Spleen (tissue), 7 donors: ENCODE data around the gene KRTAP5-7.

ENCODE experiments used
- CTCF ChIP-seq, 11 experiments: fragments of 200-600 bp in 7 of 11; fragments of 450-650 bp in 4 of 11; sonication (generic) in 4 of 11; IDR thresholded peaks in 8 of 11; conservative IDR thresholded peaks in 3 of 11; 1 replicate in 7 of 11; 2 replicates in 4 of 11; pipeline versions ENCODE4 v1.4.0 to v1.8.0; 2016 to 2021; ENCODE audit warnings: antibody characterized with exemption in 11 of 11, inconsistent platforms in 4 of 11, mild to moderate bottlenecking in 1 of 11
- POLR2A ChIP-seq, 3 donors: fragments of 450-650 bp; IDR thresholded peaks; one replicate each; pipeline ENCODE4 v1.5.1; 2017; ENCODE audit warnings: antibody characterized with exemption in 3 of 3, mild to moderate bottlenecking in 1 of 3
- donor health status: DM: no; HTN: no; CAD: no; lungs with moderate emphysema.
- donor health status: DM: no; HTN: no; CAD: no.
- donor health status: DM: no; HTN: no; CAD: no.

GRCh38 chr11:71556018-71556417, 29.0 kb downstream of the KRTAP5-7 start:
- TF ChIP-seq POLR2A (IDR thresholded peaks at IDR 0.05) (no peak), CTCF (IDR thresholded peaks at IDR 0.05 in 8 of 11, conservative IDR thresholded peaks at IDR 0.05 in 3 of 11) (no peak)
